ENCODE measurements around the gene CDON.
"Not testable (repeated sequence)": the region's sequence is repeated elsewhere in the genome, so short reads cannot be mapped to it uniquely, and the experiment has no call there.

CDON gene

DNA sequence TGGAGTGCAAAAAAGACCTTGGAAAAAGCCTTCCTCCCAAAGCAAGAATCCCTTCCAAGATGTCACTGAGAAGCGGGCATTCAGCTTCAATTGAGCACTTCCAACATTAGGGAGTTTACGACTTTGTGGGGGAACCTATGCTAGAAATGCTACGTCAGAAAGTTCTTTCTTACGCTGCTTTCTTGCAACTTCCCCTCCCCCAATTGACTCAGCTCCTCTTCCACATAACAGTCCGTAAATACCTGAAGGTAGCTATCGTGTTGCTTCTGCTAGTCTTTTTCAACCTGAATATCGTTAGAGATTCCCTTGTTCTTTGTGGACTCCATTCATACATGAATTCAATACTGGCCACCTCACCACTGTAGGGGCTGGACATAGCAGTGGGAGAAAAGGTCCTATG, 69.8 kb downstream of the CDON start:
- DNase-seq = no peak

DNA sequence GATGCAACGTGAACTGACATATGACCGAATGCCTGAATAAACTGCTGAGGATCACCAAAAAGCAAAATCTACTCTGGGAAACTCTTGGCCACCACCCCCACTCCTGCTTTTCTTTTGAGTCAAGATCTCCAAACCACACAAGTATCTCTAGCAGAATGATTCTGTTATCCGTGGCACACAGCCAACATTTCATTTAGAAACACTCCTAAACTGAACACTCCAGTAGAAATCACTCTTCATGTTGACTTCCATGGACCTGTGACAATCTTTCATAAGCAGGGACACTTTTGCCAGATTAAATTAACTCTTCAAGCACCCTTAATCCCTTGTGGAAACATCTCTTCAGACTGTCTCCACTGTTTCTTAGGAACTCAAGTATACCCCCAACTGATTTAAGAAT, 72.4 kb downstream of the CDON start:
- DNase-seq = no peak

DNA sequence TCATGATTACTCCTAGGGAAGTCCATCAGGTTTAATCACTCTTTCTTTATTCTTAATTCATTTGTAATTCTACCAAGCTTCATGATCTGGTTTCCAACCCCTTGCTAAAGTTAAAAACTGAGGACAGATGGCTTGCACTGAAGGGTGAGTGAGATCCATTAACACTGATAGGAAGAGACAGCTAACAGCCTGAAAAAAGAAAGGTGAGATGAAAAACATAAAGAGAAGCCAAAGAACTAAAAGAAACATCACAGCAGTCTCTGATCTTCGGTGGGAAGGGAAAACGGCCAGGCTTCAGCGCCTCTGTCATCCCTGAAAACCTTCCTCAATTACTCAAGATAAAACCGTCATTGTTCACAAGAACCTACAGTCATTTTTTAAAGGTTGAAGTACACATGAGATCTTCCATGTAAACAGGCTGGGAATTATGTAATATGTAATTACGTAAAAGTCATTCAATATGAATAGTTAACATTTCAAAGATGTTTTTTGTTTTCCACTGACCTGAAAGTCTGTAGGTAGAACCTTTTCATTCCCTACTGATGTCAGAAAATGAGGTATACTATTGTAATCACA, 75.5 kb downstream of the CDON start:
- no peak for DNase-seq

DNA sequence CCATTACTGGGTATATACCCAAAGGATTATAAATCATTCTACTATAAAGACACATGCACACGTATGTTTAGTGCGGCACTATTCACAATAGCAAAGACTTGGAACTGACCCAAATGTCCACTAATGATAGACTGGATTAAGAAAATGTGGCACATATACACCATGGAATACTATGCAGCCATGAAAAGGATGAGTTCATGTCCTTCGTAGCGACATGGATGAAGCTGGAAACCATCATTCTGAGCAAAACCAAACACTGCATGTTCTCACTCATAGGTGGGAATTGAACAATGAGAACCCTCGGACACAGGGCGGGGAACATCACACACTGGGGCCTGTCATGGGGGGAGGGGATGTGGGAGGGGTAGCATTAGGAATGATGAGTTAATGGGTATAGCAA, 76.7 kb downstream of the CDON start:
- DNase-seq = not testable (repeated sequence)

DNA sequence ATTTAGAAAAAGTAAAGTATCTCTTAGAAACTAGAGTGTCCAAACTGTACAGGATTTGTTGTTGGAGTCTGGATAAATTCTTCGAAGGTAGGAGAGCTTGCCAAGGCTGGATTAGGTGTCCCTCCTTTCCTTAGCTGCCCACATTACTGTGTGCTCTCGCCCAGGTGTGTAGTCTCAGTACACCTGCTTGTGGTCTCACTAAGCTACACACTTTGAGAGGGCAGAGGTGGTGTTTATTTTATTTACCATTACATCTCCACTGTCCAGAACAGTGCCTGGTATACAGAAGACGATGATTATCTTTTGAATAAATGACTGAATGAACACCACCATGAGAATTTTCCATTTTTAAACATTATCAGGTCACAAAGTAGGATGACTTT, 80.3 kb downstream of the CDON start:
- DNase-seq = no peak

DNA sequence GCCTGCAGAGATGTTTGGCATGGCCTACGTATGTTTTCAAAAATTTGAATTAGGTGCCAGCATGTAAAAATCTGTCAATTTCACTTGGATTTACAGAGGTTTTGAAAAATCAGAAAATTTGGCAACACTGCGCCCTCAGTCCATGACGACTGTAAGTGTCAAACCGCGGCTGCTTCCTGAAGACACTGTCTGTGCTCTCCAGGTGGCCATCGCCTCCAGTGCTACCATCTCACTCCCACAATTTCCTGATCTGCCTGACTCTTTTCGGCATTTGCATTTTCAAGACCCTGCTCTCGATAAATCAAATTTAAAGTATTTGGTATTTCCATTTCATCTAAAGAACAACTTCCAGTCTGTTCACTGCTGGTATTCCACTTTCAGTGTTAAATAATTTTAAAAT, 82.2 kb downstream of the CDON start:
- no peak for DNase-seq

DNA sequence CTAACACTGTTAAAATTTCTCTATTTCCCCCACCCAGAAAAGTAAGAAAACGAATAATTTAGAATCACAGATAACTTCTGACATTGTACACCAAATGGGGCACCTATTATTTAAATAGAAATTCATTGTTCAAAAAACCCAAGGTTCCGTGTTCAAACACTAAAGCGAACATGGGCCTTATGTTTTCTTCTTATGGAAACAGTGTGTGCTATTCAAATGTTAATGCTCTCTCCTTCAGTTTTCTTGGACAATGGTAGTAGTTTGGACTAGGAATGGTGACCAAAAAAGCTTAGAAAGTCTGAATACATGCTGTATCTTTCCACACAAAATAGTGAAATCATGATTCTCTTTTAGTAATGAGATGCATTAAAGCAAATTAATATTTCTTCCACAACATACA, 83.2 kb downstream of the CDON start:
- no peak for DNase-seq

DNA sequence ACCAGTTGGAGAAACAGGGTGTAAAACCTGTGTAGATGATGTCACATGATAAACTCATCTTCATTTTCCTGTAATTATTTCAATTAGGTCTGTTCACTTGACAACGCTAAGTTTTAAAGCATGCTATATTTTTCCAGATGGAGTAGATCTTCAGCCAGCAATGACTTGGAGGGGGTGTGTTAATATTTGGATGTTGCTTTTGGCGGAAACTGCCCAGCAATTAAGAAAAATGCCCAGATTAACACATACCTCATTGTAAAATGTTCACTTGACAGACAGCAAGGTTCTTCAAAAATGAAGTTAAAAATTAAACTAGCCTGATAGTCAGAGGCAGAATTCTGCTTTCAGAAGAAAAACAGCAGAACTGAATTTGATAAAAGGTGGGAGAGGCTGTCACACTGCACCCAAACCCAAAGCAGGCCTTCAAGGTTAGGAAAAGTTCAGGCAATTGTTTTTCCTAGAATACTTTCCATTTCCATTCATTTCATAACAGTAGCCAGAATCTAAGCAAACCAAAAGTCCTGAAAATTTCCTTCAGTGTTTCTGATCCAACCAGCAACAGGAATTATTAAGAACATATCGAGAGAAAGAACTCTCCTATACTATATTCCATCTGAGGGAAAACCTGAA, 83.8 kb downstream of the CDON start:
- DNase-seq = no peak

DNA sequence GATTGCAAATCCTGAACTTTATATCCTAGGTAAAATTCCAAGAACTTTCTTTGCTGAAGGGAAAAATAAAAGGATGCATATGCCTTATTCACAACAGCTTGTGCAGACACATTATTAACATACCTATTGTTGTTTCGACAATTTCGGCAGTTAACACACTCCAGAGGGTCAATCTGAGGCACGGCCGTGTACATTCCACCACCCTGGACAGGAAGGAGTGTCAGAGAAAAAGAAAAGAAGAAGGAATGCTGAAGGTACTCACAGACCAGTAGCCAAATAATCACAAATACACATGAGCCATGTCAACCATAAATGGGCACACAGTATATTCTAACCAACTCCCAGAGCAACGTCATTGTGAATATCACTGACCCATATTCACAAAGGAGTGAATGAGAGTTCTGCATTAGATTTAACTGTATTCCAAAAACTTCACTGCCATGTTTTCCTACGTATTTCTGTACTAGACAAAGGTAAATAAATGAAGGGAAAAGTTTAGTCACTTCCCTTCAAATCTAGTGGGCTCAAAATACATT, 84.4 kb downstream of the CDON start:
- DNase-seq = no peak

DNA sequence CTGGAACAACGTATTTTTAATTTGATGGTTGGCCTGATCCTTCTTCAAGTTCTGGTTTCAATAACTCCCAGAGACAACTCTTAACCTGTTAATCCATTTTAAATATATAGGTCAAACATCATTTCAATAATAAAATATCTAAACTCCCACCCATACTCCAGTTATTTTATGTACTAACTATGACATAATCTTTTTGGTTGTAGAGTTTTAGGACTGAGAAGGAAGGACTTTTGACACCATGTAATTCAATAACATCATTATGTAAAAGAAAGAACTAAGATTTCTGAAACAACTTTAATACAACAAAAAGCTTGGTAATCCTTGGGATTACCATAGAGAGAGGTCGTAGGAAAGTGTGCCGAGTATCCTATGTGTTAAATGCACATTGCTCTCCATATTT, 85.3 kb downstream of the CDON start:
- DNase-seq = no peak

DNA sequence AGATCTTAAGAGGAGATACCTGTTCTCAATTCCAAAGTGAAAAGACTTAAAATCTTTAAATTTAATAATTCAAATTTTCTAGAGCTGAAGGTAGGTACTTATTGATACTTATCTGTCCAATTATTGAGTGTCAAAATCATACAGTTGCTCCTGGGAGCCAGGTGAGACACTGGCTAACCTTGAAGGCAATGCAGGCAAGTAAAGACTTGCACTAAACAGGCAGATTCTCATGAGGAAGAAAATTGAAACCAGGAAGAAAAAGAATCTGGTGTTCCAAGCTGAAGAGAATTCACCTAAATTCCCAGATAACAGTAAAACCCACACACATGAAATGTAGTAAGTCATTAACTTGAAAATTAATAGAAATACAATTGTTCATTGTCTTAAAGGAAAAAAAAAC, 86.5 kb downstream of the CDON start:
- no peak for DNase-seq

DNA sequence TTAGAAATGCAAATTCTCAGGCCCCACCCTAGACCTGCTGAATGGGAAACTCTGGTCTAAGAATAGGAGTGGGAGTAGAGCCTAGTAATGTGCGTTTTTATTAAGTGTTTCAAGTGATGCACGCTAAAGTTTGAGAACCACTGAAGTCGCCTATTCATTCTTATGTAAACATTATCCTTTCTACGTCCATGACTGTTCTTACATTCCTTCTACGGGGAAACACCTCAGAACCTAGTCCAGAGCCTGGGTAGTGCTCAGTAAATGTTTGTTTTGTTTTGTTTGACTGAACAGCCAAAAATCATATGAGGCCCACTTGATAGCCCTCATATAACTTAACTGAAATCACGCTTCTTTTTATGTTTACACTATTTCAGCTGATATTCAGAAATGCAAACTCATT, 87.0 kb downstream of the CDON start:
- DNase-seq = no peak

DNA sequence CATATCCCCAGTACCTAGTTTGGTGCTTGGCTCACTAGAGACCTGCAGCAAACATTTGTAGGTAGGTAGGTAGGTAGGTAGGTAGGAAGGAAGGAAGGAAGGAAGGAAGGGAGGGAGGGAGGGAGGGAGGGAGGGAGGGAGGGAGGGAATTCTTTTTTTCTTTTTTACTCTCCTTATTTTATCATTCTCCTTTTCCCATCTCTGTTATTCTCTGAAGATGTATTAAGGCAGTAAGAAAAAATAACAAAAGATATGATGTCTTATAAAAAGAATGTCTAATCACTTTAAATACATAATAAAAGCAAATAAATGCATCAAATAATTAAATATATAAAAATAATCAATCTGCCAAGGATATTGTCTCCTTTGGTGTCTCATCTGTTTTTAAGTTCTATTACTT, 88.4 kb downstream of the CDON start:
- DNase-seq = no peak

DNA sequence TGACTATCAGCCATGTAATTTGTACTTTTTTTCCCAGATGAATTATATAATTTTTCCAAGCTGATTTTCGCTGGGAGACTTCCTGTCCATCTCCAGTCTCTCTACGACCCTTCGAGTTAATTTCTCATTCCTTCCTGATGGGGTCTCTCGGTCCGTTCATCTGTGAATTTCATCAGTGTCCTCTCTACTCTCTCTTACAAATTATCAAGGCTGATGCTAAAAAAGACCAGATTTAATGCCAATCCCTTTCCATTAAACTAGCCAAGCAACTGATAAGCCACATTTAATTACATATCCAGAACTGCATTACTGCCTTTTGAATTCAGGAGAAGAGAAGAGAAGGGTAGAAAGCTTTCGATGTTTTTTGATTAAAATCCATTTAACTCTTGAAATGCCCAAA, 91.0 kb downstream of the CDON start:
- DNase-seq = no peak

DNA sequence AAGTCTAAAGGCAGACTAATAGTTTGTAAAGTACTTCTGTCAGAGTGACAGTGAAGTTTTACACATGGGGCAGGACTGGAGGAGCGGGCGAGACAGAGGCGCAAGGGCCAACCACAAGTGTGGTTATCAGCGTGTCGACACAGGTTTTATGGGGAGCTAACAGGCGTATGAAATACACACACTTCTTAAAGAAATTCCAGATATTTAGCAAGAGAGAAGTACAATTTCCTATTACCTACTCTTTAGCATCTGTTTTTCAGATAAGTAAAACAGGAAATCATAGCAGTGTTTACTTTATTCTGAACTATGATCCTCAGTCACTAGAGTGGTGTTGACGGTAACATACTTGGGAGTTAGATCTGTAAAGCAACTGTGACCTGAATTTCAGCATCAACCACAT, 94.3 kb downstream of the CDON start:
- no peak for DNase-seq

DNA sequence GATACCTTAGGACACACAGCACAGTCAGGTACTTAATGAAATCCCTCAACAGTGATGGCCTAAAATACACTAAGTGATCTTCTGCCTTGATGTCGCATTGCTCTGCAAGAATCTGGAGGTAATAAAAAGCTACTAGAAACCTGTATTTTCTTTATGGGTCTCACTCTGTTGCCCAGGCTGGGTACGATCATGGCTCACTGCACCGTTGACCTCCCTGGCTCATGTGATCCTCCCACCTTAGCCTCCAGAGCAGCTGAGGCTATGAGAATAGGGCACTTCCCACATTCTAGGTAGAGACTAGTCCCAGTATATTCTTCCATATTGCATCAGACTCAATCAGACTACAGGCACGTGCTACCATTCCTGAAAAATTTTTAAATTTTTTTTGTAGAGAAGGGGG, 95.2 kb downstream of the CDON start:
- no peak for DNase-seq

DNA sequence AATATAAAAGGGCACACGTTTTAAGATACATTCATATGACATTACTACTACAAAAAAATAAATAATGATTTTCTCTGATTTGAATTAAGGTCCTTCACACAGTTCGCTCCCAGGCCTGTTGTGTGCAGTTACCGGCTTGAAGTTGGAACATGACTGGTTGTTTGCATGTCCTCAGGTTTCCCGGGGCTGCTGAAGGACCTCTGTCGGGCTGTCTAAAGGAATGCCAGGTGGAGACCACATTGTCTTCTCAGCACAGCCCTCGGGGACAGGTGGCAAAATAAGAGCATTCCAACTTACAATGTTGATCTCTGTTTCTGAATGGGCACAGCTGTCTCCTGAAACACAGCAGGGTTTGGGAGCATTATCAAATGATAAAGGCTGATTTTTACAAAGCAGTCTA, 101.9 kb downstream of the CDON start:
- no peak for DNase-seq

DNA sequence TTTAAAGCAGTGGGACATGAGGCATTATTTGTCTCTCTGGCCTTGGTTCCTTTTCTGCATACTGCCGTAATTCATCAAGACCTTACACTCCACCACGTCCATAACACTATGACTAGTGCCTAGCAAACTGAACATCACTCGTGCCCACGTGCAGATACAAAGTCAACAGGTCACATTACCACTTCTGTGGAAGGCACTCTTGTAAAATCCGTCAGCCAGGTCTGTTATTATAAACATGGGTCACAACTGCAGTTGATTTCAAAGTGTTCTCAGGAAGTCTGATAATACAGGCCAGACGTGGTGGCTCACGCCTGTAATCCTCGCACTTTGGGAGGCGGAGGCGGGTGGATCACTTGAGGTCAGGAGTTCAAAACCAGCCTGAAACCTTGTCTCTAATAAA, 102.7 kb downstream of the CDON start:
- DNase-seq = no peak

DNA sequence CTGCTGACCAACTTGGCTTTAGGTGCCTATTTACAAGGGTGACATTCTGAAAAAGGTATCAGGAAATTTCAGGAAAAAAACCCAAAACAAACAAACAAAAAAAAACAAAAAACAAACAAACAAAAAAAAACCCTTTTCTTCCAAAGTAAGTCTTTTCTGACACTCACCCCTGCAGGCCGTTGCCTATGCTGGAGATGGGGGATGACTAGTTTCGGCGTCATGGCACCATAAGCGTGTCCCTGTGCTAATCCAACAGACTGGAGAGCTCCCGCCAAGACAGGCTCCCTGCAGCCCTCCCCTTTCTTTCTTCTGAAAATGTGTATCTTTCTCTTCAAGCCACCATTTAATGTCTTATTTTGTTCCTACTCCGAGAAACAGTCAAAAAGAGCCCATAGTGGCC, 103.2 kb downstream of the CDON start:
- DNase-seq = no peak

DNA sequence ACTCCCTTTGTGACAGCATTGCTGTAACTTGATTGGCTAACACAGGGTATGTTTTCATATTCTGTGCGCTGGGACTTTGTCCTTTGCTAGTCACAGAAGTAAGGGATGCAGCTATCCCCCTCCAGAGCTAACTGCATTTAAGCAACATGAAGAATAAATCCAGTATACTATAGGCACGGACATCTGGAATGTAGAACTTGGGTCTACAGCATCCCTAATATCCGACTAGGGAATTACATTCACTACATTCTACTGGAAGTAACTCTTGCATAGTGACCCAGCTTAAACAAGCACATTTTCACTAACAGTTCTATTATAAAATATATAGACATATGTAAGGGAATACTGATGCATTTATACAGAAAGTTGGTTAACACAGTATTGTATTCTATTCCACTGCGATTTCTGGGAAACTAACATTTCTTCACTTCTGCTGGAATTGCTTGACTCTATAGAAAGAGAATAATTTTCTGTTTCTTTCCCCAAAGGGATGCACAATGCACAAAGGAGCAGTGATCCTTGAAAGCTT, 103.7 kb downstream of the CDON start:
- no peak for DNase-seq

DNA sequence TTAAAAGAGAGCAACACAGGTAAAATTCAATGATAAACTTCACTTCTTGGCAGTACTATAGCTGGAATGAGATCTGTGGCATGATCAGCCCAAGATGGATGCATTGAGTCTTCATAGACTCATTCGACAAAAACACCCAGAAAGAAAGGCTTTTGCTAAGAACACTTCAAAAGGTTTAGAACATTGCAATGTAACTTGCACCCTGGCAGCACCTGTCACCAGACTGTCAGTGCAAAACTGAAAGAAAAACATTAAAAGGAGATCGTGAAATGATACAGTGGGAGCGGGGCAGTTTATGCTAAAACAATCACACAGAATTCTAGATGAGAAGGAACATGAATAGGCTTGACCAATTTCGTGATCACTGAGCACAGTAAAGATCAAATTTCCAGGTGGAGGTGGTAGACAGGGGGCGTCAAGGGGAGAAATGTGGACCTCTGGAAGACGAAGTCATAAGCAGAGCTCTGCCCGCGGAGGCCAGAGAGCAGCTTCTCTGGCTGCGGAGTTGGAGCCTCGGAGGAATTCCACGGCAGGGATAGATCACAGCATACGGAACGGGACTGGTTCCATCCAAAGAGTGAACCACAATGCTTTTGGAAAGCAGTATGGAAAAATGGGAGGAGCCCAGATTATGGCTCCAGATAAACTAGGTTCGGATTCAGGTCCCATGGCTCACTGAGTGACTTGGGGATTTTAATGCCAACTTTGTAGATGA, 104.9 kb downstream of the CDON start:
- DNase-seq = no peak

DNA sequence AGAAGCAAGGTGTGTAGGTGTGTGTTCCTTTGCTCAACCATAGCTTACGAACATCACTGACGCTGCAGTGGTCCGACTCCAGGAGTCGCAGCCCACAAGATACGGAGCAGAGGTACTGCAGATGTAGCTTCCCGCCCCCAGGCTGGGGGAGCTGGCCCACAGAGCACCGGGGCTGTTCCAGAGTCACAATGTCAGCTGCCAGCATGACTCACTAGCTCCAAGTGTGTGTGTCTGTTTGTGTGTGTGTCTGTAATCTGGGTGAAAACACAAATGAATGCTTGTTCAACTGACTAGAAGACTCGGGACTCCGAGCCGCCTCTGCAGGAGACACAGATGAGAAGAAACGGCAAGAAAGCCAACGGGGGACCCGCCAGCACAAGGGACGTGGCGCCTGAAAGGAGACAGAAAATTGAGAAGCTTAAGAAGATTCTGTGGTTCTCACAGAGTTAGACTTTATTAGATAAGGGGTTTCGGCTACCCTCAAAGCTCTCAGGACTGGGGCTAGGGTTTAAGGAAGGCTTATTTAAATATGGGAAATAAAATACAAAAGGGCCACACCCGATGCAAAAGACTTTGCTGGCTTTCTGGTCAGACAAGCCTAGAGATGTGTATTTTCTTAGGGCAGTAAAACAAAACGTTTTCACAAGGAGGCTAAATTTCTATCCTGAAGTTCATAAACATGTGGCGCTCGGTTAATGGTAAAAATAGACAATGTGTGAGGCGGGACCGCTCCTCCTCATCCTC, 106.1 kb downstream of the CDON start:
- no peak for DNase-seq

DNA sequence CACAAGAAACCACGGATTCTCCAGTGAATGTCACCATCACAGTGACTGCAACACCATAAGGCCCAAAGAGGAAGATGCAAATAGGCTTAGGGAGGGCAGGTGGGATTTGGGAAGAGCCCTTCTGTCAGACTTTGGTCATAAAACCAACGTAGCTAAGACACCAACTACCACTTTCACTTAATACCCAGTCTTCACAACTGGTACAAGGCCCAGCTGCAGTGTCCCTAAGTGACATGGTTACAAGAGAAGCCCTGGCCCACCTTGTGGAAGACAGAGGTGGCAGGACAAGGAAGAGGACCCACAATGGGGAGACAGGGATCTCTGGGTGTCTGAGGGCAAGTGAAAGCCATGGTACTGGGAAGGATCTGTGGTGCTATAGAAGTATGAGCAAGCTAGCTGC, 106.8 kb downstream of the CDON start:
- no peak for DNase-seq

Measured in GOT3 (cell line).